ENCODE measurements around the gene DLL3.

DLL3 gene

GRCh38 chr19:39502640-39503417, 4.1 kb downstream of the DLL3 start (continued):
- TF ChIP-seq ZNF544 (tag by site-specific recombination; IDR thresholded peaks at IDR 0.05) (no peak), ZNF624 (tag by site-specific recombination; IDR thresholded peaks at IDR 0.05) (no peak), ZNF610 (tag by site-specific recombination; IDR thresholded peaks at IDR 0.05; ENCODE audit: borderline replicate concordance) (peak; percentile 84; the same call in 1 of the 2 replicates), ZNF311 (tag by site-specific recombination; IDR thresholded peaks at IDR 0.05; ENCODE audit: borderline replicate concordance) (no peak), ZNF623 (tag by site-specific recombination; IDR thresholded peaks at IDR 0.05) (no peak), KLF9 (tag by site-specific recombination; IDR thresholded peaks at IDR 0.05; ENCODE audit: low read depth) (peak; percentile 70), ZSCAN30 (tag by site-specific recombination; IDR thresholded peaks at IDR 0.05) (peak; percentile 99), ZFHX2 (tag by site-specific recombination; conservative IDR thresholded peaks at IDR 0.05) (peak; percentile 7; the same call in 1 of the 2 replicates), ZNF114 (tag by site-specific recombination; IDR thresholded peaks at IDR 0.05) (no peak), ZNF292 (tag by site-specific recombination; IDR thresholded peaks at IDR 0.05; ENCODE audit: borderline replicate concordance, low read depth) (no peak), ZNF394 (tag by site-specific recombination; IDR thresholded peaks at IDR 0.05; ENCODE audit: borderline replicate concordance) (no peak), ZBTB26 (tag by site-specific recombination; optimal IDR thresholded peaks at IDR 0.05) (peak; percentile 76), IKZF3 (tag by site-specific recombination; IDR thresholded peaks at IDR 0.05) (peak; percentile 43; the same call in 1 of the 2 replicates), ZXDB (tag by site-specific recombination; IDR thresholded peaks at IDR 0.05) (peak; percentile 77; the same call in 1 of the 2 replicates), ZFP37 (tag by site-specific recombination; IDR thresholded peaks at IDR 0.05) (0 out of 2 replicates have a peak, but pooled peaks have one; percentile 24), ZNF776 (tag by site-specific recombination; IDR thresholded peaks at IDR 0.05; ENCODE audit: borderline replicate concordance) (no peak), ZNF777 (tag by site-specific recombination; IDR thresholded peaks at IDR 0.05; ENCODE audit: borderline replicate concordance) (no peak), ZBTB20 (tag by site-specific recombination; IDR thresholded peaks at IDR 0.05) (peak; percentile 43; the same call in 1 of the 2 replicates), ZBTB8A (tag by site-specific recombination; IDR thresholded peaks at IDR 0.05) (peak; percentile 54; the same call in 1 of the 2 replicates), ZNF658 (tag by site-specific recombination; IDR thresholded peaks at IDR 0.05) (no peak), ZNF211 (tag by site-specific recombination; IDR thresholded peaks at IDR 0.05; ENCODE audit: low read depth) (no peak), ZNF280C (tag by site-specific recombination; IDR thresholded peaks at IDR 0.05) (0 out of 2 replicates have a peak, but pooled peaks have one; percentile 8), ZNF629 (tag by site-specific recombination; IDR thresholded peaks at IDR 0.05) (no peak), ZNF16 (tag by site-specific recombination; IDR thresholded peaks at IDR 0.05; ENCODE audit: low read depth) (no peak), ZNF10 (tag by site-specific recombination; IDR thresholded peaks at IDR 0.05) (no peak), PRDM10 (tag by site-specific recombination; IDR thresholded peaks at IDR 0.05) (peak; percentile 38; the same call in 1 of the 2 replicates)
- TF ChIP-seq, protein P1, sequence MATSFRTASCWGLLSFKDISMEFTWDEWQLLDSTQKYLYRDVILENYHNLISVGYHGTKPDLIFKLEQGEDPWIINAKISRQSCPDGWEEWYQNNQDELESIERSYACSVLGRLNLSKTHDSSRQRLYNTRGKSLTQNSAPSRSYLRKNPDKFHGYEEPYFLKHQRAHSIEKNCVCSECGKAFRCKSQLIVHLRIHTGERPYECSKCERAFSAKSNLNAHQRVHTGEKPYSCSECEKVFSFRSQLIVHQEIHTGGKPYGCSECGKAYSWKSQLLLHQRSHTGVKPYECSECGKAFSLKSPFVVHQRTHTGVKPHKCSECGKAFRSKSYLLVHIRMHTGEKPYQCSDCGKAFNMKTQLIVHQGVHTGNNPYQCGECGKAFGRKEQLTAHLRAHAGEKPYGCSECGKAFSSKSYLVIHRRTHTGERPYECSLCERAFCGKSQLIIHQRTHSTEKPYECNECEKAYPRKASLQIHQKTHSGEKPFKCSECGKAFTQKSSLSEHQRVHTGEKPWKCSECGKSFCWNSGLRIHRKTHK (tag by site-specific recombination; IDR thresholded peaks at IDR 0.05) = no peak
- TF ChIP-seq, protein P2, sequence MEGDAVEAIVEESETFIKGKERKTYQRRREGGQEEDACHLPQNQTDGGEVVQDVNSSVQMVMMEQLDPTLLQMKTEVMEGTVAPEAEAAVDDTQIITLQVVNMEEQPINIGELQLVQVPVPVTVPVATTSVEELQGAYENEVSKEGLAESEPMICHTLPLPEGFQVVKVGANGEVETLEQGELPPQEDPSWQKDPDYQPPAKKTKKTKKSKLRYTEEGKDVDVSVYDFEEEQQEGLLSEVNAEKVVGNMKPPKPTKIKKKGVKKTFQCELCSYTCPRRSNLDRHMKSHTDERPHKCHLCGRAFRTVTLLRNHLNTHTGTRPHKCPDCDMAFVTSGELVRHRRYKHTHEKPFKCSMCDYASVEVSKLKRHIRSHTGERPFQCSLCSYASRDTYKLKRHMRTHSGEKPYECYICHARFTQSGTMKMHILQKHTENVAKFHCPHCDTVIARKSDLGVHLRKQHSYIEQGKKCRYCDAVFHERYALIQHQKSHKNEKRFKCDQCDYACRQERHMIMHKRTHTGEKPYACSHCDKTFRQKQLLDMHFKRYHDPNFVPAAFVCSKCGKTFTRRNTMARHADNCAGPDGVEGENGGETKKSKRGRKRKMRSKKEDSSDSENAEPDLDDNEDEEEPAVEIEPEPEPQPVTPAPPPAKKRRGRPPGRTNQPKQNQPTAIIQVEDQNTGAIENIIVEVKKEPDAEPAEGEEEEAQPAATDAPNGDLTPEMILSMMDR (tag by site-specific recombination; IDR thresholded peaks at IDR 0.05) = peak; percentile 71
